GM04504 (cell line): ENCODE data around the gene SPEF2.

Experiments used
- DNase-seq: peaks from one replicate; pipeline ENCODE4 v3.0.0-alpha.2; 2012; ENCODE audit warnings: low read depth

Gene SPEF2

GRCh38 chr5:35617435-35618303 is at the start of gene SPEF2:
SPEF2 (plus strand) TSS chr5:35617863; CDS start chr5:35617998, 135 bp downstream.
- peak; percentile 86 for DNase-seq

- DNase-seq, result no peak
Measured at GRCh38 chr5:35575578-35575977, 42.1 kb upstream of the SPEF2 start.

- no peak for DNase-seq
Measured at GRCh38 chr5:35587419-35587818, 30.2 kb upstream of the SPEF2 start.

GRCh38 chr5:35593338-35593737 is 24.3 kb upstream of the SPEF2 start:
- no peak for DNase-seq

- no peak for DNase-seq
Measured at GRCh38 chr5:35598707-35599370, 18.8 kb upstream of the SPEF2 start.

- DNase-seq, result no peak
Measured at GRCh38 chr5:35600591-35600990, 17.1 kb upstream of the SPEF2 start.

GRCh38 chr5:35608881-35609779 is 8.5 kb upstream of the SPEF2 start:
- DNase-seq, result no peak

GRCh38 chr5:35617060-35617434 is 616 bp upstream of the SPEF2 start:
- DNase-seq, result no peak

GRCh38 chr5:35618304-35618636 is 607 bp downstream of the SPEF2 start:
- DNase-seq, result peak; percentile 4

GRCh38 chr5:35618781-35619180 is 1.1 kb downstream of the SPEF2 start:
- no peak for DNase-seq

- DNase-seq, result no peak
Measured at GRCh38 chr5:35622974-35623373, 5.3 kb downstream of the SPEF2 start.

GRCh38 chr5:35623991-35624390 is 6.3 kb downstream of the SPEF2 start:
- no peak for DNase-seq

GRCh38 chr5:35626108-35626507 is 8.4 kb downstream of the SPEF2 start:
- peak; percentile 41 for DNase-seq

- no peak for DNase-seq
Measured at GRCh38 chr5:35626553-35626952, 8.9 kb downstream of the SPEF2 start.

- DNase-seq, result no peak
Measured at GRCh38 chr5:35634326-35634725, 16.7 kb downstream of the SPEF2 start.

GRCh38 chr5:35640623-35641022 is 23.0 kb downstream of the SPEF2 start:
- no peak for DNase-seq

GRCh38 chr5:35644543-35644942 is 26.9 kb downstream of the SPEF2 start:
- DNase-seq, result no peak

GRCh38 chr5:35647128-35647527 is 29.5 kb downstream of the SPEF2 start:
- no peak for DNase-seq

- DNase-seq, result no peak
Measured at GRCh38 chr5:35647712-35648111, 30.0 kb downstream of the SPEF2 start.

GRCh38 chr5:35651002-35651756 is 33.5 kb downstream of the SPEF2 start:
- peak; percentile 29 for DNase-seq

GRCh38 chr5:35656721-35657120 is 39.1 kb downstream of the SPEF2 start:
- no peak for DNase-seq

GRCh38 chr5:35657877-35658276 is 40.2 kb downstream of the SPEF2 start:
- DNase-seq, result no peak
